ENCODE data around the gene USP24. TPM values are rescaled to one million over a fixed set of nuclear protein-coding genes. Genes with fewer than 3 reads are reported as not detected.

USP24 gene
- total RNA-seq, 1 experiment from 2014 or later = 40.9 TPM

DNA sequence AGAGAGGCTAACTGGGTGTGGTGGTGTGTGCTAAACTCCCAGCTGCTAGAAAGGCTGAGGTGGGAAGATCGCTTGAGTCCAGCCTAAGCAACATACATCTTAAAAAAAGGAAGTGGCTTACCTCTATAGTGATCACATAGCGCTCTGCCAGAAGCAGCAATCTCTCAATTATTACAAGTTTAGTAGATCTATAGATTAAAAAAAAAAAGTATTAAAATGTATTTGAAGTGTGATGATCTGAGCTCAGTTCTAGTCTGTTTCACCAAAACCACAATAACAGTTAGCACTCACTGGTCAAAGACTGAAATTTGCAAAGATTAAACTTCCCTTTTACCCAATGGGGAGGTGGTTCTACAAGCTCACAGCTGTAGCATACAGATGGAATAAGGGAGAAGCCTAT lies 76.3 kb downstream of the USP24 start (continued):
- TF ChIP-seq, protein P1, sequence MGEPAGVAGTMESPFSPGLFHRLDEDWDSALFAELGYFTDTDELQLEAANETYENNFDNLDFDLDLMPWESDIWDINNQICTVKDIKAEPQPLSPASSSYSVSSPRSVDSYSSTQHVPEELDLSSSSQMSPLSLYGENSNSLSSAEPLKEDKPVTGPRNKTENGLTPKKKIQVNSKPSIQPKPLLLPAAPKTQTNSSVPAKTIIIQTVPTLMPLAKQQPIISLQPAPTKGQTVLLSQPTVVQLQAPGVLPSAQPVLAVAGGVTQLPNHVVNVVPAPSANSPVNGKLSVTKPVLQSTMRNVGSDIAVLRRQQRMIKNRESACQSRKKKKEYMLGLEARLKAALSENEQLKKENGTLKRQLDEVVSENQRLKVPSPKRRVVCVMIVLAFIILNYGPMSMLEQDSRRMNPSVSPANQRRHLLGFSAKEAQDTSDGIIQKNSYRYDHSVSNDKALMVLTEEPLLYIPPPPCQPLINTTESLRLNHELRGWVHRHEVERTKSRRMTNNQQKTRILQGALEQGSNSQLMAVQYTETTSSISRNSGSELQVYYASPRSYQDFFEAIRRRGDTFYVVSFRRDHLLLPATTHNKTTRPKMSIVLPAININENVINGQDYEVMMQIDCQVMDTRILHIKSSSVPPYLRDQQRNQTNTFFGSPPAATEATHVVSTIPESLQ (CRISPR knock-in tag; IDR thresholded peaks at IDR 0.05) = no peak
- no peak for TF ChIP-seq JUN (CRISPR knock-in tag; IDR thresholded peaks at IDR 0.05)
- TF ChIP-seq FOXK1 (CRISPR knock-in tag; IDR thresholded peaks at IDR 0.05) = no peak
- TF ChIP-seq, protein P2, sequence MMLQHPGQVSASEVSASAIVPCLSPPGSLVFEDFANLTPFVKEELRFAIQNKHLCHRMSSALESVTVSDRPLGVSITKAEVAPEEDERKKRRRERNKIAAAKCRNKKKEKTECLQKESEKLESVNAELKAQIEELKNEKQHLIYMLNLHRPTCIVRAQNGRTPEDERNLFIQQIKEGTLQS (CRISPR knock-in tag; conservative IDR thresholded peaks at IDR 0.05) = no peak
- no peak for TF ChIP-seq GRHL2 (CRISPR knock-in tag; IDR thresholded peaks at IDR 0.05; ENCODE audit: insufficient replicate concordance, severe bottlenecking)

DNA sequence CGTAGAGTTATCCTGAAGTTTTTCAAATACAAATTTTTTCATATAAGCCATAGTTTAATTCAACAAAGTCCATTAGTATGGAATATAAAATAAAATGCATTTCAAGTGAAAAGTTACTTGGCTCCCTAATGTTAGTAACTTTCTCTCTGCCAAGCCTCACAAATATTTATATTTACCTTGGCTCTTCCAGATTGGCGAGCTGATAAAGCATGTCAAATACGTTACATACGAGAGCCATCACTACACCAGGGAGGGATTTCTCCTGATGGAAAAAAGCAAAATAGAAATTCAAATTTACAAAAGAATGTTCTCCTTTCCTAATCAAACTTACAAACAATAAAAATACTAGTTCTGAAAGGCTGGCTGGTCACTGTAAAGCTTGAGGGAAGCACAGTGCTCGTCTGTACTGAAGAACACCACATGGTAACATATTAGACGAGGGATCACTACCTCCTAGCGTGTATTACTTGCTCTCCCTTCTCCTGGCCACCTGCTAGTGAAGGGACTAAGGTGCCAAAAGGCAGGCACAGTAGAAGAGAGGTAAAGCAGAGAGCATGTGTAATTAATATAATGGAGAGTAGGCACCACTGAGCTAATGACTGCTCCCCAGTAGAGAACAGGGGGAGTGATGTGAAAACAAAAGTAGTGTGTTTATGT lies 80.9 kb downstream of the USP24 start:
- Mint-ChIP-seq H3K36me3 (peaks cover 44% of the 10 kb centered on the region), H3K4me3 (no peak overlapping the region), H3K27ac (no peak overlapping the region), H3K4me1 (no peaks in the 10 kb centered on the region), H3K27me3 (ENCODE audit: low read depth) (no peaks in the 10 kb centered on the region), H3K9me3 (no peaks in the 10 kb centered on the region)
- DNase-seq (ENCODE audit: low spot score) (no peak), ATAC-seq (no peak)
- POLR2A ChIA-PET = no interaction called here
- no peak for TF ChIP-seq TEAD1 (CRISPR knock-in tag; IDR thresholded peaks at IDR 0.05)
- TF ChIP-seq, protein P3, sequence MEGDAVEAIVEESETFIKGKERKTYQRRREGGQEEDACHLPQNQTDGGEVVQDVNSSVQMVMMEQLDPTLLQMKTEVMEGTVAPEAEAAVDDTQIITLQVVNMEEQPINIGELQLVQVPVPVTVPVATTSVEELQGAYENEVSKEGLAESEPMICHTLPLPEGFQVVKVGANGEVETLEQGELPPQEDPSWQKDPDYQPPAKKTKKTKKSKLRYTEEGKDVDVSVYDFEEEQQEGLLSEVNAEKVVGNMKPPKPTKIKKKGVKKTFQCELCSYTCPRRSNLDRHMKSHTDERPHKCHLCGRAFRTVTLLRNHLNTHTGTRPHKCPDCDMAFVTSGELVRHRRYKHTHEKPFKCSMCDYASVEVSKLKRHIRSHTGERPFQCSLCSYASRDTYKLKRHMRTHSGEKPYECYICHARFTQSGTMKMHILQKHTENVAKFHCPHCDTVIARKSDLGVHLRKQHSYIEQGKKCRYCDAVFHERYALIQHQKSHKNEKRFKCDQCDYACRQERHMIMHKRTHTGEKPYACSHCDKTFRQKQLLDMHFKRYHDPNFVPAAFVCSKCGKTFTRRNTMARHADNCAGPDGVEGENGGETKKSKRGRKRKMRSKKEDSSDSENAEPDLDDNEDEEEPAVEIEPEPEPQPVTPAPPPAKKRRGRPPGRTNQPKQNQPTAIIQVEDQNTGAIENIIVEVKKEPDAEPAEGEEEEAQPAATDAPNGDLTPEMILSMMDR (IDR thresholded peaks at IDR 0.05) = no peak
- CTCF ChIA-PET = no interaction called here

DNA sequence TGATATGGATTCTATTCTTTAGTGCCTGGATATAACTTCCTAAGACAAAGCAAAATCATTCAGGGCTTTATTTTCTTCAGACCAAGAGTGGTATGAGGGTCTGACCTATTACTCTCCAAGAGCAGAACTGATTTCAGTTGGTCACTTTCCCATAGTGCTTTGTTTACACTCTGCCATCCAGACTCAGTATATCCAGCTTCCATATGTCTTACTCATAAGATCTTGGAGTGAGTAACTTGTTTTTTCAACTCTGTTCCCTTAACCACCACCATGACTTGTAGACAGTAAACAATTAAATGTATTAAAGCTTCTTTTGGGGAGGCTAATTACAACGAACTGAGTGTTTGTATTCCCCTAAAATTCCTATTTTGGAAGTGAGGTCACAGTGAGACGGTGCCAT lies 83.4 kb downstream of the USP24 start:
- no peaks in the 10 kb centered on the region for H3K4me1 Mint-ChIP-seq
- no peaks in the 10 kb centered on the region for H3K9me3 Mint-ChIP-seq
- H3K4me3 Mint-ChIP-seq = no peak overlapping the region
- H3K27me3 Mint-ChIP-seq (ENCODE audit: low read depth) = no peaks in the 10 kb centered on the region
- CTCF ChIA-PET = no interaction called here
- no peak for DNase-seq (ENCODE audit: low spot score)
- no peak overlapping the region for H3K27ac Mint-ChIP-seq
- POLR2A ChIA-PET = no interaction called here
- peaks cover 54% of the 10 kb centered on the region for H3K36me3 Mint-ChIP-seq
- no peak for ATAC-seq
- TF ChIP-seq, protein P4, sequence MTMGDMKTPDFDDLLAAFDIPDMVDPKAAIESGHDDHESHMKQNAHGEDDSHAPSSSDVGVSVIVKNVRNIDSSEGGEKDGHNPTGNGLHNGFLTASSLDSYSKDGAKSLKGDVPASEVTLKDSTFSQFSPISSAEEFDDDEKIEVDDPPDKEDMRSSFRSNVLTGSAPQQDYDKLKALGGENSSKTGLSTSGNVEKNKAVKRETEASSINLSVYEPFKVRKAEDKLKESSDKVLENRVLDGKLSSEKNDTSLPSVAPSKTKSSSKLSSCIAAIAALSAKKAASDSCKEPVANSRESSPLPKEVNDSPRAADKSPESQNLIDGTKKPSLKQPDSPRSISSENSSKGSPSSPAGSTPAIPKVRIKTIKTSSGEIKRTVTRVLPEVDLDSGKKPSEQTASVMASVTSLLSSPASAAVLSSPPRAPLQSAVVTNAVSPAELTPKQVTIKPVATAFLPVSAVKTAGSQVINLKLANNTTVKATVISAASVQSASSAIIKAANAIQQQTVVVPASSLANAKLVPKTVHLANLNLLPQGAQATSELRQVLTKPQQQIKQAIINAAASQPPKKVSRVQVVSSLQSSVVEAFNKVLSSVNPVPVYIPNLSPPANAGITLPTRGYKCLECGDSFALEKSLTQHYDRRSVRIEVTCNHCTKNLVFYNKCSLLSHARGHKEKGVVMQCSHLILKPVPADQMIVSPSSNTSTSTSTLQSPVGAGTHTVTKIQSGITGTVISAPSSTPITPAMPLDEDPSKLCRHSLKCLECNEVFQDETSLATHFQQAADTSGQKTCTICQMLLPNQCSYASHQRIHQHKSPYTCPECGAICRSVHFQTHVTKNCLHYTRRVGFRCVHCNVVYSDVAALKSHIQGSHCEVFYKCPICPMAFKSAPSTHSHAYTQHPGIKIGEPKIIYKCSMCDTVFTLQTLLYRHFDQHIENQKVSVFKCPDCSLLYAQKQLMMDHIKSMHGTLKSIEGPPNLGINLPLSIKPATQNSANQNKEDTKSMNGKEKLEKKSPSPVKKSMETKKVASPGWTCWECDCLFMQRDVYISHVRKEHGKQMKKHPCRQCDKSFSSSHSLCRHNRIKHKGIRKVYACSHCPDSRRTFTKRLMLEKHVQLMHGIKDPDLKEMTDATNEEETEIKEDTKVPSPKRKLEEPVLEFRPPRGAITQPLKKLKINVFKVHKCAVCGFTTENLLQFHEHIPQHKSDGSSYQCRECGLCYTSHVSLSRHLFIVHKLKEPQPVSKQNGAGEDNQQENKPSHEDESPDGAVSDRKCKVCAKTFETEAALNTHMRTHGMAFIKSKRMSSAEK (CRISPR knock-in tag; IDR thresholded peaks at IDR 0.05; ENCODE audit: borderline replicate concordance) = no peak
- TF ChIP-seq, protein P5, sequence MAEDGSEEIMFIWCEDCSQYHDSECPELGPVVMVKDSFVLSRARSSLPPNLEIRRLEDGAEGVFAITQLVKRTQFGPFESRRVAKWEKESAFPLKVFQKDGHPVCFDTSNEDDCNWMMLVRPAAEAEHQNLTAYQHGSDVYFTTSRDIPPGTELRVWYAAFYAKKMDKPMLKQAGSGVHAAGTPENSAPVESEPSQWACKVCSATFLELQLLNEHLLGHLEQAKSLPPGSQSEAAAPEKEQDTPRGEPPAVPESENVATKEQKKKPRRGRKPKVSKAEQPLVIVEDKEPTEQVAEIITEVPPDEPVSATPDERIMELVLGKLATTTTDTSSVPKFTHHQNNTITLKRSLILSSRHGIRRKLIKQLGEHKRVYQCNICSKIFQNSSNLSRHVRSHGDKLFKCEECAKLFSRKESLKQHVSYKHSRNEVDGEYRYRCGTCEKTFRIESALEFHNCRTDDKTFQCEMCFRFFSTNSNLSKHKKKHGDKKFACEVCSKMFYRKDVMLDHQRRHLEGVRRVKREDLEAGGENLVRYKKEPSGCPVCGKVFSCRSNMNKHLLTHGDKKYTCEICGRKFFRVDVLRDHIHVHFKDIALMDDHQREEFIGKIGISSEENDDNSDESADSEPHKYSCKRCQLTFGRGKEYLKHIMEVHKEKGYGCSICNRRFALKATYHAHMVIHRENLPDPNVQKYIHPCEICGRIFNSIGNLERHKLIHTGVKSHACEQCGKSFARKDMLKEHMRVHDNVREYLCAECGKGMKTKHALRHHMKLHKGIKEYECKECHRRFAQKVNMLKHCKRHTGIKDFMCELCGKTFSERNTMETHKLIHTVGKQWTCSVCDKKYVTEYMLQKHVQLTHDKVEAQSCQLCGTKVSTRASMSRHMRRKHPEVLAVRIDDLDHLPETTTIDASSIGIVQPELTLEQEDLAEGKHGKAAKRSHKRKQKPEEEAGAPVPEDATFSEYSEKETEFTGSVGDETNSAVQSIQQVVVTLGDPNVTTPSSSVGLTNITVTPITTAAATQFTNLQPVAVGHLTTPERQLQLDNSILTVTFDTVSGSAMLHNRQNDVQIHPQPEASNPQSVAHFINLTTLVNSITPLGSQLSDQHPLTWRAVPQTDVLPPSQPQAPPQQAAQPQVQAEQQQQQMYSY (CRISPR knock-in tag; IDR thresholded peaks at IDR 0.05) = no peak
- TF ChIP-seq, protein P6, sequence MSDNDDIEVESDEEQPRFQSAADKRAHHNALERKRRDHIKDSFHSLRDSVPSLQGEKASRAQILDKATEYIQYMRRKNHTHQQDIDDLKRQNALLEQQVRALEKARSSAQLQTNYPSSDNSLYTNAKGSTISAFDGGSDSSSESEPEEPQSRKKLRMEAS (CRISPR knock-in tag; IDR thresholded peaks at IDR 0.05) = no peak
- TF ChIP-seq, protein P7, sequence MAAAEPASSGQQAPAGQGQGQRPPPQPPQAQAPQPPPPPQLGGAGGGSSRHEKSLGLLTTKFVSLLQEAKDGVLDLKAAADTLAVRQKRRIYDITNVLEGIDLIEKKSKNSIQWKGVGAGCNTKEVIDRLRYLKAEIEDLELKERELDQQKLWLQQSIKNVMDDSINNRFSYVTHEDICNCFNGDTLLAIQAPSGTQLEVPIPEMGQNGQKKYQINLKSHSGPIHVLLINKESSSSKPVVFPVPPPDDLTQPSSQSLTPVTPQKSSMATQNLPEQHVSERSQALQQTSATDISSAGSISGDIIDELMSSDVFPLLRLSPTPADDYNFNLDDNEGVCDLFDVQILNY (CRISPR knock-in tag; IDR thresholded peaks at IDR 0.05) = no peak
- no peak for TF ChIP-seq ZNF317 (CRISPR knock-in tag; IDR thresholded peaks at IDR 0.05; ENCODE audit: borderline replicate concordance, low read depth)
- TF ChIP-seq NFATC4 (CRISPR knock-in tag; IDR thresholded peaks at IDR 0.05) = no peak
- TF ChIP-seq RELA (CRISPR knock-in tag; IDR thresholded peaks at IDR 0.05; ENCODE audit: borderline replicate concordance) = no peak
- TF ChIP-seq ZNF671 (CRISPR knock-in tag; IDR thresholded peaks at IDR 0.05) = no peak
- TF ChIP-seq, protein P1 (CRISPR knock-in tag; IDR thresholded peaks at IDR 0.05) = no peak
- no peak for TF ChIP-seq GRHL2 (CRISPR knock-in tag; IDR thresholded peaks at IDR 0.05; ENCODE audit: insufficient replicate concordance, severe bottlenecking)
